CMK (cell line): Measurements from ENCODE around the gene PACSIN2.
"Not testable (repeated sequence)": the region's sequence is repeated elsewhere in the genome, so short reads cannot be mapped to it uniquely, and the experiment has no call there.

Experiments used
- DNase-seq: peaks from one replicate; pipeline ENCODE4 v3.0.0-alpha.2; 2010; ENCODE audit warnings: low read depth

Gene PACSIN2, protein sequence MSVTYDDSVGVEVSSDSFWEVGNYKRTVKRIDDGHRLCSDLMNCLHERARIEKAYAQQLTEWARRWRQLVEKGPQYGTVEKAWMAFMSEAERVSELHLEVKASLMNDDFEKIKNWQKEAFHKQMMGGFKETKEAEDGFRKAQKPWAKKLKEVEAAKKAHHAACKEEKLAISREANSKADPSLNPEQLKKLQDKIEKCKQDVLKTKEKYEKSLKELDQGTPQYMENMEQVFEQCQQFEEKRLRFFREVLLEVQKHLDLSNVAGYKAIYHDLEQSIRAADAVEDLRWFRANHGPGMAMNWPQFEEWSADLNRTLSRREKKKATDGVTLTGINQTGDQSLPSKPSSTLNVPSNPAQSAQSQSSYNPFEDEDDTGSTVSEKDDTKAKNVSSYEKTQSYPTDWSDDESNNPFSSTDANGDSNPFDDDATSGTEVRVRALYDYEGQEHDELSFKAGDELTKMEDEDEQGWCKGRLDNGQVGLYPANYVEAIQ

DNA sequence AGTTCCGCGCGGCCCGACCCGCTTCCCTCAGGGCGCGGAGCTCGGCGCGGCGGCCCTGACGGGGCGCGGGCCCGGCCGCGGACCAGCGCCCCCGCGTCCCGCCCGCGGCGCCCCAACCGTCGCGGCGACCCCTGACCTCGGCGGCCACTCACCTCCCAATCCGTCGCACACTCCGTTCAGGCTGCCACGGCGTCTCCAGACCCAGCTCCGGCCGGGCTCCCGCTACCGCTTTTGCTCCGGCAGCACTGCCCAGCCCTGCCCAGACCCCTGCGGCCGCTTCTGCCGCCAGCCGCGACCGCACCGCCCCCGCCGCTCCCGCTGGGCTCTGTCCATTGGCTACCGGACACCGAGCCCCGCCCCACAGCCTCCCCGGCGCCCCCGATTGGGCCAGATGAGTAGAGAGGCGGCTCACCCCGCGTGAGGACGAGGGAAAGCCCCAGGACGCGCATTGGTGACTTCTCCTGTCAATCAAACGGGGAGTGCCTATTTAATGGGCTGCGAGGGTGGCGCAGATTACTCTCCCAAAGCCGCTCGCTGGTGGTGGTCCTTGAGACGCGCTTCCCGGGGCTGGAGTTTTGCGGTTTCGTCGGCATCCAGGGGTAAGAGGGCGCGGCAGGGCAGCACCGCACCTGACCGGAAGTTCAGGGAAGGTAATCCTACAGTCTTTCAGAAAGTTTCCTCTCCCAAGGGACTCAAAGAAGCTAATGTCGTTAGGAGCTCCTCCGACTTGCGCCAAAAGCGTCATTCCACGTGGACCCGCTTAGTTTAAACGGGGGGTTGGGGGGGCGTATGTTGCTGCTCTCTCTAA, at the start of gene PACSIN2:
Gene PACSIN2, minus strand, starts transcription at position 281 of the 808 bp plus-strand sequence. CDS start 103,069 bp downstream, outside the sequence.
- DNase-seq, result peak; percentile 99

DNA sequence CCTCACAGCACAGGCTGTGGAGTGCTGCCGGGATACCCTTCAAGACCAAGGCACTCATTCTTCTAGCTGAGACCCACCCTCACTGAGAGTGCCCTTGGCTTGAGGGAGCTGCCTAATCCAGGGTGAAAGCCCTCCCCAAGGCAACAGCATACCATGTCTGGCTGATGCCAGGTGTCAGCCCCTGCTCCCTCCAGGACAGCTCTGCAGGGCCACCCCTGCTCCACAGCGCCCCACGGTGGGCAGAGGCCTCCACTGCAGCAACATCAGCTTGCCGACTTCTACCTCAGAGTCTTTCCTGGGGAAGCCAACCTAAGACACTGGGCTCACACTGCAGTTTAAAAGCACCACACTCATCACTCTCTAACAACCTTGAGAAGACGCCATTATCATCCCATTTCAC, 45.2 kb upstream of the PACSIN2 start:
- no peak for DNase-seq

DNA sequence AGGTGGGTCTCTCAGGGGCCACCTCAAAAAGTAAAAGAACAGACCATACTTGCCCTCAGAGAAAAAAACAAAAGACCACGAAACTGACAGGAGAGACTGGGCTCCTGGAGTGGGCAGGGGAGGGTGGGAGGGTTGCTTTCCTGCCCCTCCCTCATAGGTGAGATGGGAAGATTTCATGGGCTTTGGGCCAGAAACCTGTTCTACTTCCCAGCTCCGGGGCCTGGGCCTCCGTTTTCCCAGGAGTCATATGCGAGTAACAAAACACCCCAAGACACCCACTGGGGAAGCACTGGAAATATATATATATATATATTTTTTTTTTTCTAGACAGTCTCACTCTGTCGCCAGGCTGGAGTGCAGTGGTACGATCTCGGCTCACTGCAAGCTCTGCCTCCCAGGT, 42.7 kb upstream of the PACSIN2 start:
- no peak for DNase-seq

DNA sequence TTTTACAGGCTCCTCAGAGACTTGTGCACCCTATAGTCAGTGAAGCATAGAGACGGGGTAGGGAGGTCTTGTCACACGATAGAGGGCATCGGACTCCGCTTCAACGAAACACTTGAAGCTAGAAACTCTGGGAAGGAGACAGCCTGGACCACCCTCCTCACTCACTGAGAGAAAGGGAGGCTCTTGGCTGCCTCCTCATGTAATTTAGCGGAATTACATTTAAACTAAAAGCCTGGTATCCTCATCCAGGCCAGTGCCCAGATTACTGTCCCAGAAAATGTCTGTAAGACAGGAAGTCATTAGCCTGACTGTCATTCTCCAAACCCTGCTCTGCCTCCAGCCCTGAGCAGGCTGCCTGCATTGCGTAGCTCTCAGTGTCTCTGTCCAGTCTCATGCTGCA, 38.2 kb upstream of the PACSIN2 start:
- DNase-seq, result no peak

DNA sequence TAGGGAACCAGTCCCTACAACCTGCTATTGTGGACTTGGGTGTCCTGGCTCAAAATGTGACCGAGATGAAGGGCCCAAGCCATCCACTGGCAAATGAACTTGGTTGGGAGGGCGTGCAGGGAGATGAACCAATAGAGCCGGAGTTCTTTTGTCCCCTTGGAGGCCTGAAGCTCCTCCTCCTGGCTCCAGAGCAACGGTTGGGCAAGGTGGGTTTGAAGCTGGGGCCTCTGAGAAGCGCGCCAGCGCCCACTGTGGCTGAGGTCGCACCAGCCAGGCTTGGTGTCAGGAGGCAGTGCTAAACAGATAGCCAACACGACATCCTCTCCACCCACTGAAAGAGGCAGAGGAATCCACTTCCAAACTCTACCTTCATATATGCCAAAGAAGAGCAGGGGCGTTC, 36.0 kb upstream of the PACSIN2 start:
- no peak for DNase-seq

DNA sequence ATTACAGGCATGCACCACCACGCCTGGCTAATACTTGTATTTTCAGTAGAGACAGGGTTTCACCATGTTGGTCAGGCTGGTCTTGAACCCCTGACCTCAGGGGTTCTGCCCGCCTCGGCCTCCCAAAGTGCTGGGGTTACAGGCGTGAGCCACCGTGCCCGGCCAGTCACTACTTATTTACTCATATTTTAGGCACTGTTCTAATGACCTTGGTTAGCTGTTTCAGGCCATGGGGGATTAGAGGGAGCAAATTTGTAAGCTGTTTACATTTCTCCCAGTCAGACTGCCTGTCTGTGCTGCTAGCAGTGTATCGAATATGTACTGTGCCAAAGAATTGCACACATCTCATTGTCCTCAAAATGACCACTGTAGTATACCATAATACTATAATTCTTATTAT, 32.7 kb upstream of the PACSIN2 start:
- no peak for DNase-seq

DNA sequence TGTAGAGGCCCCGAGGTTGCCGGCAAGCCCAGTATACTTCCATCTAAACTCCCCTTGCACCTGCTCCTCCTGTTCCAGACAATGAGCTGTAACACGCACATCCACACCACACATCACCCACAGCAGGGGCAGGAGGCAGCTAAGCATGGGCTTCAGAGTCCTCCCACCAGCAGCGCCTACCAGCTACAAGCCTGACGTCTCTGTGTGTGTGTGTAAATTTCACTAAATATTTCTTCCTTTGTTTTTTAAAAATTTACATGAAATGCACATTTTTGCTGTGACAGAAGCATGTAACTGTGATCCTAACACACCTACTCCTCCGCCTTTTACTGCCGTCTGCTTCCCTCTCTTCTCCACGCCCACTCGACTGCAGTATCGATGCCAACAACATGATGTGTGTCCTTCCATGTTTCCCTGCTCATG, 29.4 kb upstream of the PACSIN2 start:
- DNase-seq, result no peak

DNA sequence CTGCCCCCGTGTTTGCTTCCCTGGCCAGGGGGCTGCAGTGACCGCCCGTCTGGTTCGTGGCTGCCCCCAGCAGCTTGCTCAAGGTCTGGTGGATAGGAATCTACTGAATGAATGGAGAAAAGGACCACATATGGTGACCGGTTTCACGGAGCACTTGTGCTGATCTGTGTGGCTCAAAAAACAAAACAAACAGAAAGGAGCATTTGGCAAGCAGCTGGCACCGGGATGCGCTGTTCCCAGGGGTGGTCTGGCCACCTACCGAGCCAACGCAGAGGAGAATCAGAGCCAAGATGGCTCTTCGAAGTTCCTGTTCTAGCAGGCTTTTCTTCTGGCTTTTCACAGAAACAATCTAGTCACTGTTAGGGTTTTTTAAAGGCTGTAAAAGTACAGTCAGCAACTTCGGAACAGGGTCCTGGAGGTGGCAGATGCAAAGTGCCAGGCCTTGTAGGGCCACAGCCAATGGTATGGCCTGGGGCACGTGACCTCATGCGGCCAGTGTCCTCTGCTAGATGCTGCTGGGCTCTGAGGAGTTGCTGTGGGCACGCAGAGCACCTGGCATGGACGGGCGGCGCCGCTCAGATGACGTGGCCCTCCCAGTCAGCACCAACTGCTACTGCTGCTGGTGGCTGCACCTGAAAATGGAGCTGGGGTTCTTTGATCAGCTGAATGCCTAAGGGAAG, 27.3 kb upstream of the PACSIN2 start:
- no peak for DNase-seq

DNA sequence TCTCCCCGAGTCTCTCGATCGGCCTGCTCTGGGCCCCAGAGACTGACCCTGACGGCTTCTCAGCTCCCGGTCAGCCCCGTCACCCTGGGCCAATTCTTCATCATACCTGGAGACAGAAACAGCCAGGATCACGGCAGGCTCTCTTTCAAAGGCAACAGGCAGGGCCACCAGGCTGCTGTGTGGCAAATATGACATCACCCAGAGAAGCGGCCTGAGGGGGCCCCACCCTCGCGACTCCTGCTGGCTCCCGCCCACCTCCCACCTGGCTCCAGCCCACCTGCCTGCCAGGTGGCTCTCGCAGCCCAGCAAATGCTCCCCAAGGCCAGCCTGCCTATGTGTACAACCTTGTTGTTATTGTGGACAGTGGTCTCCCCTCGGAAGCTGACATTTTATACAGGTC, 24.9 kb upstream of the PACSIN2 start:
- DNase-seq, result no peak

DNA sequence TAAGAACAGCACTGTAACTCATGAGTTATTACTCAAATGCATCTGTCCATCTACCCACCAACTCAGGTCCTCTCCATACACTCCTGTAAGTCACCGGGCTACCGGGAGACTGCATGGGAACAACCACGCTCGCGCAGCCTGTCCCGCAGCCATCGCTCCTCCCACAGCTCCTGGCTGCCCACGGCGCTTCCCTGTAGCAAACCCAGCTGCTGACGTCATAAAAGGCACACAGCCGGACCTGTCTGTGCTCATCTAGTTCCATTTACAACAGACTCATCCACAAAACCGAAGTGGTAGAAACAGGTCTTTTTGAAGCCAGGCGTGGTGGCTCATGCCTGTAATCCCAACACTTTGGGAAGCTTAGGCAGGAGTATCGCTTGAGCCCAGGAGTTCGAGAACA, 23.4 kb upstream of the PACSIN2 start:
- no peak for DNase-seq

DNA sequence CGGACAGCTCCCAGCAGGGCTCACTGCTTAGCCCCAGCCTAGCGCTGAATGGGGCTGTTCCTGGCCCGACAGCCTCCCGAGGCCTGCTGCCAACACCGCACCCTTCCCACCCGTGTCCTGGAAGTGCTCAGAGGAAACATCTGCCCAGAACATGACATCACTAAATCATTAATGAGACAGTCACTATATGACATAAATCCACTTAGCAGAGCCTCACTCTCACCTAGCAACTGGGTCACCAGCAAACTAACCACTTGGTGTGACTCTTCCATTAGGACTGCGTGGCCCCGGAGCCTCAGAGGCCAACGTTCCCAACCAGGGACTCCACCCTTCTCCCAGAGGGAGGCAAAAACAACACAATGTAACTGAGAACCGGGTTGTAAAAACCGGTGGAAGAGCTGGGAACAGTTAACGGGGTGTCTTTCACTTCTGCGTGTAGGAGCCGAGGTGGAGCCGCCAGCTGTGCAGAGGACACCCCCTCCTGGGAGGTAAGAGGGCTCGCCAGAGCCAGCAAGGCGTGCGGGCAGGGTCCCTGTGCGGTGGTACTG, 21.4 kb upstream of the PACSIN2 start:
- DNase-seq, result no peak

DNA sequence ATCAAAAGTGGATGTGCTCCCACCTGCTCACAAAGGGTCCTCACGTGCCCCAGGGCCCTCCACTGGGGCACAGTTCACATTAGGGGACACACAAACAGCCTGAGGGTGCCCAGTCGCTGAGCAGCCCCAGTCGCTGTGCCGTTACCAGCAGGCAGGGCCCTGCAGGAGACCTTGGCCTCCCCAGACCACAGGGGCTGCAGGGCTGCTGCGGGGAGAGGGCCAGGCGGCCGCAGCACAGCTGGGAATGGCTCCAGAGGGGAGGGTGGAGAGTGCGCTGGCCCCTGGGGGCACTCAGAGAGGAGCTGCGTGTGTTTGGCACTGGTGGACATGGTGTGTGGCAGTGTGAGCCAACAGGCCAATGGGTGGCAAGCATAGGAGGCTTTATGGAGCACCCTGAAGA, 20.3 kb upstream of the PACSIN2 start:
- no peak for DNase-seq

DNA sequence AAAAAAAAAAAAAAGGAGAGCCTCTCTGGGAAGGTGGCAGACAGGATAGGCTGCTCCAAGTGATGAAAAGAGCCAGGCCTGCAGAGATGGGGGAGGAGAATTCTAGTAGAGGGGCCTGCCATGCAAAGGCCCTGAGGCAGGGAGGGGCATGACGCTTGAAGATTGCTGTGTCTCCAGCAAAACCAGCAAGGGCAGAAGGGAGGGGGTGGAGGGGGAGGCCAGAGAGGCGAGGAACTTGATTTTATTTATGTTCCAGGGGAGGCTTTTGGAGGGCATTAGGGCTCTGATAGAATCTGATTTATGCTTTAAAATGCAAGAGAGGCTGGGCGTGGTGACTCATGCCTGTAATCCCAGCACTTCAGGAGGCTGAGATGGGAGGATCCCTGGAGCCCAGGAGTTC, 16.7 kb upstream of the PACSIN2 start:
- no peak for DNase-seq

DNA sequence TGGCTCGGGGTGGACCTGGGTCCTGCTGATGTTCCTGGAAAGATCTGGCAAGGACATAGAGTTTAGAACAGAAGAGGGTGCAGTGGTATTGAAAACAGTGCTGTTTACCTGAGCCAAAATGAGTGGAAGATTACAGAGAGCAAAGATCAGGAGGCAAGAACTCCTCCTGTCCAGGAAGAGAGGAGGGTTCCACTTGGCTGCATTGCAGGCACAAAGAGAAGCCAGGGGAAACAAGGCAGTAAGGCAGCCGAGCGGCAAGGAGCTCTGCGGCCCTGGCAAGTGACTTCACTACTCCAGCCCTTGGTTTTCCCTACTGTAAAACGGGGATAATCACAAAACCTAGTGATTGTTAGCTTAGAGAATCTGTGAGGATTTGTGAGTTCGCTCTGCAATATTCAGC, 3.7 kb upstream of the PACSIN2 start:
- DNase-seq, result no peak

DNA sequence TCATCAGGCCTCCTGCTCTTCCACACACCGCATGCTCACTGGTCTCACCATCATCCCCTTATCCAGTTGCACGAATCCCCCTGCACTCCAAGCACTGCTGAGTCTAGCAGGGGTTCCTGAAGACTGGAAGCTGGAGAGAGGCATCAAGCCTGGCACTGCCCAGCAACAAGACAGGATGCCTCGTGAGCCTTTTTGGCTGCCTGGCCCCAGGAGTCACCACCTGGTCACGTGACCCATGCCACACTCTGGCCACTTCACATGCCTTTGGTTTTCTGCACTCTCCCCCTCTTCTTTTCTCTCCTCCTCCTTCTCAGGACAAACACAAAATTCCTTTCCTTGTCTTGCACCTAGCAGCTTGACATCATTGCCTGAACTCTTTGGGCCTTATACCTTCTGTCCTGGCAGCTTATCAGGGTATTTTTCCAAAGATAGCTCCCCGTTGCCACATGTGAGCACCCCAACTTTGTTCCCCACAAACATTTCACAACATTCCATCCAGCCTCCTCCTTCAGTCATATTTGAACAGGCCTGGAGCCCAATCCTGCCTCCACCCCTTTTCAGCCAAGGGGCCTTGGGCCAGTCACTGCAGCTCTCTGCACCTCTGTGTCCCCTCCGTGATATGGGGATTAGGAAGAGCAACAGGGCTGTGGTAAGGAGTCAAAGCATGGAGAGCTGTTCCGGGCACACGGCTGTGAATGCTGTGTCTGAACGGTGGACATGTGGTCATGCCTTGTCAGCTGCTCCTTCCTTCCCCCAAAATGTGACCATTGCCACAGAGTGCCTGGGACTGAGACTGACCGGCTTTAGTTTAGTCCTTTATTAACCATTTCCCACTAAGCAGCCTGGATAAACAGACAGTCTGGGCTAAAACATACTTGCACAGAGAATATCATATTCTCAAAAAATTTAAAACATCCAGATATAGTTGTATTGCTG, 2.8 kb upstream of the PACSIN2 start:
- no peak for DNase-seq

DNA sequence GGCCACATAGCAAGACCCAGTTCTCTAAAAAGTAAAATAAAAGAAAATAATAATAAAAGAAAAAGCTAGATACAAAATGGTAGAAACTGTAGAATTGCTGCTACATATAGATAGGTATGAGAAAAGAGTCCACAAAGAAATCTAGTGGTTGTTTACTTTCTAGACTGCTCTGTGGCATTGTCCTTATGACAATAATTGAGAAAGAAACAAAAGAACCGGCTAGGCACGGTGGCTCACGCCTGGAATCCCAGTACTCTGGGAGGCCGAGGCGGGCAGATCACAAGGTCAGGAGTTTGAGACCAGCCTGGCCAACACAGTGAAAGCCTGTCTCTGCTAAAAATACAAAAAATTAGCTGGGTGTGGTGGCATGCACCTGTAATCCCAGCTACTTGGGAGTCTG, 1.2 kb upstream of the PACSIN2 start:
- not testable (repeated sequence) for DNase-seq

DNA sequence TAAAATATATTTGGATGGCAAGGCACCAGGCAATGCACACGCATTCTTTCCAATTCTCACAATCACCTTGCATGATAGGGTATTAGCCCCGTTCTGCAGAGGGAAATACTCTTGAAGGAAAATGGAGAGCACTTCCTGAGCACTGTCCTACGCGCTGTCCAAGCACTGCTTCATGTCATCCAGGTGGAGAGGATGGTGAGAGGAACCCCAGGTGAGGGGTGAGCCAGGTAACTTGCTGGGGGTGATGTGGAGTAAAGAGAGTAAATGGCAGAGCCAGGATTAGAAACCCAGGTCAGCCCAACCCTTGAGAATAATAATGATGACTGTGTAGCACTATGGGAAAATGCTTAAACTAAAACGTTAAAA, 711 bp upstream of the PACSIN2 start:
- no peak for DNase-seq

DNA sequence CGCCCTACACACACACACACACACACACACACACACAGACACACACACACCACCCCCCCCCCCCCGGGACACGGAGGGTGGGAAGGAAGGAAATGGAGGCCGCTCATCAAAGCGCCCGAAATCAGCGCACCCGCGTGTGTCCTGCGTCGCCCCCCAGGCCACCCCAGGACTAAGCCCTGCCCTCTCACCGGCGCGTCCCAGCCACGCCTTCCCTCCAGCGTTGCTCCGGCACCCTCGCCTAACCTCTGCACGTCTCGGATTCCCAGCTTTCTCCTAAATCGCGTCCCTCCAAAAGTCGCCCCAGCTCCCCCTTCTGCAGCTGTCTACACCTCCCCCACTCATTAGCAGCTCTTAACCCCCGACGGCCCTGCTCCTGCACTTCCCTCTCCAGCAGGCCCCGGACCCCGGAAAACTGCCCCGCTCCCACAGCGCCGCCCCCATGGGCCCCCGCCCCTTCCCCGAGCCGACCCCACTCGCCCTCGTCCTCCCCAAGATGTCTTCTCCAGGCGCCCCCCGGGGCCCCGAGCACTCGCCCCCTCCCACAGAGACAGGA, 557 bp downstream of the PACSIN2 start:
- no peak for DNase-seq

DNA sequence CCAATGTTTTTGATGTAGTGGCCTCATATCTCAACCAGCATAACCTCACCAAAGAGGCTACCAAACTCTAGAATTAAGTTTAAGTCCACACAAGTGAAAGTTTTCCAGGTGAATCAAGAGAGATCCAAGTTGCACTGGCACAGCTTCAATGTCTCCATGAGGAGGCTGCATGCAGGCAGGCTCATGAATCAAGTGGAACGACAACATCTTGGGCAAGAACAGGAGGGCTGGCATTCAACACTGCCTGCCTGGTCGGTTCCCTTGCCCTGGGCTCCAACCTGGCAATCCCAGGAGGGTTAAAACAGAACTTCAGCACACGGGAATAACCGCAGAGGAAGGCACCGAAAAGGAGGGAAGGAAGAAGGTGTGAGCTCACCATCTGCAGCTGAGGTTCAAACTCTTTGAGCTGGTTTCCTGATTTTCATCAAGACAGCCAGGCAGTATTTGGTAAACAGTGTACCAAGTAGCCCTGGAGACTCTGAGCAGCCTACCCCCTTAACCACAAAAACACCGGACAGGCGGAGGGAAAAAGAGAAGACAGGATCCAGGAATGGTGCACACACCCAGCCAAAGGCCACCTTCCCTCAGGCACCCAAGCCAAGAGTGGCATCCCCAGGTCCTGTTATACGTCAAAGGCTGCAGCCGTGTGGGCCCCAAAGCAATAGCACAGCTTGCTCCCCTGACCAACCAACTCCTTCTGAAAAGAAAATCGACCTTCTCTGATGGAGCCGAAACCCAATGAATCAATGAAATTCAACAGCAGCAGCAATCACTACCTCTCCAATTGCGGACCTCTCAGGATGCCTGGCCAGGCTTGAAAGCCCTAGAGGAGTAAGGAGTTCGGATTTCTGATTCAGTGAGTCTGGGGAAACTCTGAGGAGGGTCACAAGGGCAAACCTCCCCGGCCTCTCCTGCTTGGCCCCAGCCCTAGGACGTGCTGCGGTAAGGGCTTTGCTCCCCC, 1.3 kb downstream of the PACSIN2 start:
- DNase-seq, result no peak

DNA sequence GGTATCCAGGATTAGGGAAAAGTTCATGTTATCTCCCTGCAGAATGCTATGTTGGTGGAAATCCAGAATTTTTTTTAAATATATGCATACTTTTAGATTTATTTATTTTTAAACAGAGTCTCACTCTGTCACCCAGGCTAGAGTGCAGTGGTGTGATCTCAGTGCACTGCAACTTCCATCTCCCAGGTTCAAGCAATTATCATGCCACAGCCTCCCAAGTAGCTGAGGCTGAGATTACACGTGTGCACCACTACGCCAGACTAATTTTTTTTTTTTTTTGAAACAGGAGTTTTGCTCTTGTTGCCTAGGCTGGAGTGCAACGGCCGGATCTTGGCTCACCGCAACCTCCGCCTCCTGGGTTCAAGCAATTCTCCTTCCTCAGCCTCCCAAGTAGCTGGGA, 2.6 kb downstream of the PACSIN2 start:
- no peak for DNase-seq
